Activated CD4-positive, CD25-positive, alpha-beta regulatory T cell treated with anti-CD3 and anti-CD28 coated beads, Interleukin-2, amount 50 U/mL, for 72 hours (primary cell): ENCODE measurements around the gene FEV.

ENCODE experiments used
- DNase-seq: peaks from one replicate; pipeline ENCODE4 v3.0.0; 2021

Gene FEV

DNA sequence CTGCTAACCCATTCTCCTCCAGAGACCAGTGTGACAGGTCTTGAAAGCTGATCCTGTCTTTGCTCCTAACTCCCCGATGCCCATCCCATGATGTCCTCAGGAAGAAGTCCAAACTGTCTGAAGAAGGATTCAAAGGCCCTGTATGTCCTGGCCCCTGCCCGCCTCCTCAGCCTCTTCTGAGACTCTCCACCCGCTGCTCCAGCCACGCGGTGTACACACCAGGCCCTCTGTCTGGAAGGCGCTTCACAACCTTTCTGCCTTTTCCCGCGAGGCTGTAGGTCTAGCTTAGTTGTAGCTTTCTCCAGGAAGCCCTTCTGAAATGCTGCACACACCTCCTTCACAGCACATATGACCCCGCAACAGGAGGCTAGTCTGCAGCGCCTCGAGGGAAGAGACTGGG, 31.7 kb upstream of the FEV start:
- no peak for DNase-seq

- no peak for DNase-seq
Measured at GRCh38 chr2:219010873-219011272, 25.9 kb upstream of the FEV start.

GRCh38 chr2:219010162-219010756, 25.3 kb upstream of the FEV start:
- no peak for DNase-seq

- DNase-seq, result no peak
Measured at GRCh38 chr2:219009294-219009693, 24.3 kb upstream of the FEV start.

DNA sequence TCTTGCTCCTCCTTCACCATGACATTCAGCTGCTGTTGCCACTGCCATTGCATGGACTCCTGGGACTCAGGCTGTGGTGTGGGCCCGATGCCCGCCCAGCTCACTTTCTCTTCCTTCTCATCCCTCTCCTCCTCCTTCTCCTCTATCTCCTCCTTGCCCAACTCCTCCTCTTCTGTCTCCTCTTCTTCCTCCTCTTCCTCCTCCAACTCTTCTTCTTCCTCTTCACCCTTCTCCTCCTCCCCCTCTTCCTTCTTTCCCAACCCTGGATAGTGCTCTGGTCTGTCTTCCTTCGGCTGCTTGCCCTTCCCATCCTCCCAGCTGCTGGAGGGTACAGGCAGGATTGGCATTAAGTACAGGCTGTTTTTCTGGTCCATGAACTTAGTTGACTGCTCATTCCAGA, 19.0 kb upstream of the FEV start:
- DNase-seq, result no peak

GRCh38 chr2:219003267-219003634, 18.3 kb upstream of the FEV start:
- no peak for DNase-seq

- DNase-seq, result no peak
Measured at GRCh38 chr2:219002395-219003266, 17.6 kb upstream of the FEV start.

DNA sequence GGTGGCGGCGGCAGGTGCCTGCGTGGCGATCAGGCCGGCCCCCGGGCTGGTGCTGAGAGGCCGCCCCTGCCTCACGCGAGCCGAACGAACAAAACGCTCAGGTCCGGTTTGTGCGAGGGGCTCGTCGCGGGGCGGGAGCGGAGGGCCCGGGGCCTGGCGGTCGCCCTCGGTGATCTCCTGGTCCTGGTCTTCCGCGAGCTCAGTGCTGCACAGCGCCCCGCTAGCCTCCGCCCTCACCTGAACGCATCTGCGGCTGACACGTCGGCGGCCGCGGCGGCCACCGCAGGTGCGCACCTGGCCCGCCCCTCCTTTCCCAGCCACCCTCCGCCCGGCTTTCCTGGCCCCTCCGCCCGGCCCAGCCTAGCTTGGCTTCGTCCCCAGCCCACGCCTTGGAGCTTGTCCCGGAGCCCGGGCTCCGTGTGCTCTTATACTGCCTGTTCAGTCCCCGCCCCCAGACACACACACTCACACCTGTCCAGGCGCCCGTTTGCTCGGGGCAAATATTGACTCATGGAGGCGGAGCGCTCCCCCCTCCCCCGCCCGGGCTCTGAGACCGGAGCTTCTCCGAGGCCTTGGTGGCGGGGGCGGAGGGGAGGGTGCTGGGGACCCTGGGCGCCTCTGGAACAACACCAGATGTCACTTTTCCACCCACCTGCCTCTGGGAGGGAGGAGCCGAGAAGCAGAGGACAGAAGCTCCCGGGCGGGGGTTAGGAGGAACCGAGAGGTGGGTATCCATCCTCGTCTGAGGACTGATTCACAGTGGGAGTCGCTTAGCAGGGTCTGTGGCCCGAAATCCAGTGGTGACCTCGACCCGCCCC, 16.8 kb upstream of the FEV start:
- DNase-seq, result no peak

GRCh38 chr2:219001100-219001576, 16.2 kb upstream of the FEV start:
- DNase-seq, result no peak

DNA sequence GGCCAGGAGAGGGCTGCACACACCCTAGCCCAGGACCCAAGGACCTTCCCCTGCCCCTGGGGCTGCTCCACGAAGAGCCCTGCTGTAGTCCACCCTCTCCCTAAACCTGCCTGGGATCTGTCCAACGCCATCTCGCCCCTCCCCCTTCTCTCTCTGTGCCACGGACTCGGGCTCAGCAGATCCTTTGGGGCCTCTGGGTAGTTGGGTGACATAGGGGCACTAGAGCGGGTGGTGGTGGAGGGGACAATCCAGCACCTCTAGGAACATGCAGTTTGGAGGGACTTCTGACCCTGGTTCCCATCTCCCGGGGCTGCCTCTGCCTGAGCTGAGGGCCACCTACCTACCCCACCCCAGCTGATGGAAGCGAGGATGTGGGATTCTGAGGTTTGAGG, 15.6 kb upstream of the FEV start:
- DNase-seq, result no peak

DNA sequence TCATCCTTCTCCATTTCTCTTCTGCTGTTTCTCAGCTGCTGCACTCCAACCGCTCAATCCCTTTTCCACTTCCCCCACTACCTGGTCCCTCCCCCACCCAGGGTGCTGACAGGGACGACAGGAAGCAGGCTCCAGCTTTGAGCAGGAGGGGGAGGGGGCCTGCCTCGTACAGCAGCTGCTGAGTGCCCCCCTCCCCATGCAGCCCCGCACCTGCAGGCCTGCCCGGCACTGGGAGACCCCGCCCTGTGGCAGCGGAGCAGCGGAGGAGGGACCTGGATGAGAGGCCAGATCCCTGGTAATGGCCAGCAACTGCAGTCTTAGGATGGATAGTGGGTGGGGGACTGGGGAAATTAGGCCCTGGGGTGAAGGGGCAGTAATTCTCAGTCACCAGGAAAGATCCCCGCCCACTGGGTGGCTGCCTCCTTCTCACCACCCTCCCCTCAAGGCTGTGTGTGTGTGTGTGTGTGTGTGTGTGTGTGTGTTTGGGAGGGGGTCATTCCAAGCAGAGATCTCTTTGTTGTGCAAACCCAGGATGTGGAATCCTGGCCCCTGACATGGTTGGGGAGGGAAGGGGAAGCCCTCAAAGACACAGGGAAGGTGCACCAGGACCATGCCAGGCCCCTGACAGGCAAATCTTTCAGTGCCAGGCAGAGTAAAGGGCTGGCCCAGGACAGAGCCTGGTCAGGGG, 15.0 kb upstream of the FEV start:
- no peak for DNase-seq

DNA sequence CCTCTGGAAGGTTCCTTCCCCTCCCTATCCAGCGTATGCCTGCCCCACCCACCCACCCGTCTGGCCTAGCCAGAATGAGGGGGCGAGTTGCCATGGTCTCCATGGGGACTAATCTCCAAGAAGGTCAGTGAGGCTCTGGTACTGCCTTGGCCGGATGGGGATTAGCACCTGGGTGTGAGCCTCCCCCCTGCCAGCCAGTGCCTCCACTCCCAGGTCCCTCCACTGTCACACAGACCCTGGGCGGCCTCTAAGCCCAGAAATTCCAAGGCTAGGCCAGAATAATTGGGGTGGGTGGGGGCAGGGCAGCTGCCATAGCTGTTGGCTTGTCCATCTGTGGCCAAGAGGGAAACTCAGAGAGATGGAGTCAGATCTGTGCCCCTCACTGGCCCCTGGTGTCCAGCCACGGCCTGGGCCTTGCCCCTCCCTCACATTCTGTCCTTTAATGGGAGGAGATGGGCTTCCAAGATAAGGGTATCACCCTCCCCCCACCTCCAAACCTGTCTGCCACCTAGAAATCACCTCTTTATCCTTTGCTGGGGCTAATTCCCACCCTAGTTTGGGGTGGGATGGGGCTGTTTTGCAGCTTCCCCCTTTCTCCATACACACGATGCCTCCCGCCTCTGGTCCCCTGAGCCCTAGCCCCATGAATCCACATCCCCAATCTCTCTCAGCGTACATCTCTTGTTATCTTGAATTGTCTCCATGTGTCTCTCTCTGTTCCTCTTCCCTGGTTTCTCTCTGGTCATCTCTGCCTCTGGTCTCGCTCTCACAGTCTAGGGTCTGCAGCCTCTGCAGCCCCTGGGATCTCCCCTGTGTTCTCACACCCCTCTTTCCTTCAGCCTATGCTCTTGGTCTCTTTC, 14.3 kb upstream of the FEV start:
- DNase-seq, result no peak

DNA sequence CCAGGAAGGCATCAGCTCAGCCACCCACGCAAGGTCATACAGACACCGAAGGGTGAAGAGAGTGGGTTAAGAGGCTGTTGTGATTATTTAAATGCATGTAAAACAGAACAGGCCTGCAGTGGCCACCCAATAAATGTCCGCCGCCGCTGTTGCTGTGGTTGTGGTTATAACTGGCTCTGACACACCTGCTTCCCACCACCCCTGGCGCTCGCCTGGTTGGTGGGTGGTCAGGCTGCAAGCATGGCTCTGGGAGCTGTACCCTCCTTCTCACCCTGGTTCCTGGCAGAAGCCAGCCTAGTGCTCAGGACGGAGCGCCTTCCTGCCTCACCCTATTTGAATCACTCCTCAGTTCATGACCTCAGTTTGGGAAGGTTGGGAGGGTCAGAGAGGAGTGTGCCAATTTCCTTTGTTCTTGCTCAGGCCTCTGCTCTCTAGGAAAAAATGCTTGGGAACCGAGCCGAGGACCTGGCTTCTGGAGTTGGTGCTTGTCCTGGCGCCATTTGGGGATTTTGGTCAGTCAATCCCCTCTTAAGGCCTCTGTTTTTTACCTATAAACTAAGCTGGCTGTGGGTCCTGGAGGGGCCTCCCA, 13.5 kb upstream of the FEV start:
- DNase-seq, result no peak

DNA sequence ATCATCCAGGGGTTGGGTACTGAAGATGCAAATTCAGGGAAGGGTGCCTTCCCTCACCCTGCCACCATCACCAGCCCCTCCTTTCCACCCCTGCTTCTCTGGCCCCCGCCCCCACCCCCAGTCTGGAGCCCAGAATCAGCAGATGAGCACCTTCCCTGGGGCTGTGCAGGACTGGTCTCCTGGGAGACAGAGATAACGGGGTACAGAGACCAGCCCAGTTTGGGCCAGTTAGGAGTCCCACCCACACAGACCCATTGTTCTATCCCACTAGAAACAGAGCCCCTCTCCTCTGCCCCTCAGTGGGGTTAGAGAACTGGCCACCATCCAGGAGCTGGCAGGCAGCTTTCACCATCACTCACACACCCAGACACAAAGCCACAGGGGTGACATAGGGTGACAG, 12.7 kb upstream of the FEV start:
- DNase-seq, result no peak

DNA sequence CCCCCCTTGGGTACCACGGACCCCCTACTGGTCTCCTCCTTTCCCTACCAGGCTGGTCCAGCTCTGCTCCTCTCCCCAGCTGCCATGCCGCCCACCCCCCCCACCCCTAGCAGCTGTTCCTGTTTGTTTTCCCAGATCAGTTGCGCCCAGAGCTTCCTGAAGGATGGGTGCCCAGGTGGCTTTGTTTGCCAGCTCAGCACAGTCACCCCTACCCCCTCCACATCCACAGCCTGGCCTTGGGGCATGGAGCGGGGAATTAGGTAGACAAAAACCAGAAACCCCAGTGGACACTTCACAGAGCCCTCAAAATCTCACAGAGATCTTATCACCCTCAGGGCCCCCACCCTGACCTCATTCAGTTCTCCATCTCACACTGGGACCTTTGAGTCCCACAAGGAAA, 12.0 kb upstream of the FEV start:
- no peak for DNase-seq

- peak; percentile 86 for DNase-seq
Measured at GRCh38 chr2:218995972-218996711, 11.2 kb upstream of the FEV start.

- DNase-seq, result no peak
Measured at GRCh38 chr2:218995561-218995960, 10.6 kb upstream of the FEV start.

GRCh38 chr2:218993345-218994315, 8.6 kb upstream of the FEV start, which contains the start of gene CRYBA2:
TSS of gene CRYBA2 (minus strand) at chr2:218993422. CDS start at chr2:218993176, 246 bp downstream.
- no peak for DNase-seq

- DNase-seq, result no peak
Measured at GRCh38 chr2:218992703-218993344, 7.8 kb upstream of the FEV start.
